Islet of Langerhans (tissue), 1 donor: ENCODE data around the gene LATS2.
"Not testable (repeated sequence)": the region's sequence is repeated elsewhere in the genome, so short reads cannot be mapped to it uniquely, and the experiment has no call there.

ENCODE experiments used
- FAIRE-seq: peaks from one replicate; lab custom pipeline; 2011; peaks lifted over from hg19 to GRCh38; lab: Jason Lieb, UNC

The LATS2 gene

GRCh38 chr13:20960663-20961309, 100.6 kb downstream of the LATS2 start:
- FAIRE-seq: no peak

- FAIRE-seq: not testable (repeated sequence)
Measured at GRCh38 chr13:20957049-20957620, 104.3 kb downstream of the LATS2 start.

DNA sequence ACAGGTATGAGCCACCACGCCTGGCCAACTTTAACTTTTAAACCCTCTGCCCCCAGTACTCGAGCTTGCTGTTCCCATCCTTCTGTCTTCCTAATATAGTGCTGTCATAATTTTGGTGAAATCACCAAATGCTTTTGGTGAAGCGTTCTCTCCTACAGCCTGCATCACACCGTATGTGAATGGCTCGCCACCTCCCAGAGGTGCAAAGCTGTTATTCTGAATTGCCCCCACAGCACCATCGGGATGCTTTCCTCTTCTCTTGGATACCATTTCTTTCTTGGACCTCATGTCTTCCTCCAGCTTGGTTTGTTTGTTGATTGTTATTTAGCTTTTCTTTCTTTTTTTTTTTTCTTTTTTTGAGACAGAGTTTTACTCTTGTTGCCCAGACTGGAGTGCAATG, 105.9 kb downstream of the LATS2 start:
- FAIRE-seq: no peak

GRCh38 chr13:20953245-20953931, 108.0 kb downstream of the LATS2 start:
- FAIRE-seq: no peak

DNA sequence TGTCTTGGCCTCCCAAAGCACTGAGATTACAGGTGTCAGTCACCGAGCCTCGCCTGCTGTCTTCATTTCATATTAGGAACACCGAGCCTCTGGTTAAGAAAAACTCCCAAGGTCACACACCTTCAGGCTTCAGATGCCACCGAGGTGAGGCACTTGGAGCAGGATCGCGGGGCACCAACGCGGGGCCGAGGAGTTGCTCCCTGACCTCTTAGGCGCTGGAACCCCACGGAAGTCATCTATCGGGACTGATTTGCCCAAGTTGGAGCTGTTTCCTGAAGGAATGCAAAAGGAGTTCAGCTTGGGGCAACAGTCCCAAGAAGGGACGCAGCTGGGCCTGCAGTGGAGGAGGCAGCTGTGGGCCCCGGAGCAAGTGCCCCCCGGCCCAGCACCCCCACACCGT, 108.5 kb downstream of the LATS2 start:
- FAIRE-seq: no peak

DNA sequence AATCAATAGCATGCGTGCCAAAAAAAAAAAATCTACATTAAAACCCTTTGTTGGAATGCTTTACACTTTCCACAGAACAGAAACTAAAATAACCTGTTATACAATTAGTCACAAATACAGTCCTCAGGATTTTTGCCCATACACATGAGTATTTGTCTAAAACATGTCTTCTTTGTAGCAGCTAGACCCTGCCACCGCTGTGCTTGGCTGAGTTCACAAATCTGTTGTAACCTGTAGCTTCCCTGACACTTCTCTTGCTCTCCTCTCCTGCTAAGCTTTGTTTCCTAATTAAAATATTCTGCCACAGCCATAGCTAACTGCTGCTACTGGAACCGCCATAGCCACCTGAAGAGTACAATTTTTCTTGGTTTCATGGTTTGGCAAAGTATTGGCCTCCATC, 113.4 kb downstream of the LATS2 start:
- not testable (repeated sequence) for FAIRE-seq

- no peak for FAIRE-seq
Measured at GRCh38 chr13:20945952-20946383, 115.4 kb downstream of the LATS2 start.

DNA sequence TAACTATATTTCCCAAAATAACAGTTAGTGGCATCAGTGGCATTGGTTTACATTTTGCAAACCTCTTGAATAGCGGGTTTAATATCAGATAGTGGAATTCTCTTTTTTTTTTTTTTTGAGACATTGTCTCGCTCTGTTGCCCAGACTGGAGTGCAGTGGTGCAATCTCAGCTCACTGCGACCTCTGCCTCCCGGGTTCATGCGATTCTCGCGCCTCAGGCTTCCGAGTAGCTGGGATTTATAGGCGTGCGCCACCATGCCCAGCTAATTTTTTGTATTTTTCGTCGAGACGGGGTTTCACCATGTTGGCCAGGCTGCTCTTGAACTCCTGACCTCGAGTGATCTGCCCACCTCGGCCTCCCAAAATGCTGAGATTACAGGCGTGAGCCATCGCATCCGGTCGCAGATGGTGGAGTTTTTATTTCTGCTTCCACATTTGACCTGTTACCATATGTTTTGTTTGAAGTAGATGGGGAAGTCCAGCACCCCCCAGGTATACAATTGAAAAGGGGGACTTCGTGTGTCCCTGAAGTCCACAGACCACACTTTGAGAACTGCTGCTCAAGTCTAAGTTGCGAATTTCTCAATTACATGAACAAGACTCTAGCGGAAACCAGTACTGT, 118.3 kb downstream of the LATS2 start:
- FAIRE-seq: no peak

DNA sequence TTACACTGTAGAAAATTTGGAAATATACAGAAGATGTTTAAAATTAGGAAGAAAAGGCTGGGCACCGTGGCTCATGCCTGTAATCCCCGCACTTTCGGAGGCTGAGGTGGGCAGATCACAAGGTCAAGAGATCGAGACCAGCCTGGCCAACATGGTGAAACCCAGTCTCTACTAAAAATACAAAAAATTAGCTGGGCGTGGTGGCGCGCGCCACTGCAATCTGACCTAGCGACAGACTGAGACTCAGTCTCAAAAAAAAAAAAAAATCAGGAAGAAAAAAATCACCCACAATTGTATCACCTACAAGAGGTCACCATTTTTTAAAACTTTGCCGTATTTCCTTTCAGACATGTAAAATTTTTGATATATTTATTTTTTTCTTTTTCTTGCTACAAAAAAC, 120.9 kb downstream of the LATS2 start:
- FAIRE-seq: not testable (repeated sequence)

- FAIRE-seq: no peak
Measured at GRCh38 chr13:20940083-20940482, 121.3 kb downstream of the LATS2 start.

DNA sequence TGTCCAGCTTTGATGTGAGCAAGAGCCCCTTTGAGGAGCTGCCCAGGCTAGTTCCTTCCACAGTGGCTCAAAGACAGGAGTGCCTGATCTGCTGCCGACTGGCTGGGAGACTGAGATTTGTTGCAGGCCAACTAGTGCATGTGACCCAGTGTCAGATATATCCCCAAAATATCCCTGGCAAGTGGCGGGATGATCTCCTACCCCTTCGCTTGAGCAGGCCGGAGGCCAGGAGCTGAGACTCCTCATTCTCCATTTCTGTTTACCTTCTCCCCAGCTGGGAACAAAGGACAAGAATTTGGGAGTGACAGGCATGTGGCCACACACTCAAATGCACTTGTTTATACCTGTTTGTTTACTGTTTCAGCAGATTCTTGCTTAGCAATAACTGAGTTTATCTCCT, 121.7 kb downstream of the LATS2 start:
- FAIRE-seq: no peak

GRCh38 chr13:20938302-20938701, 123.1 kb downstream of the LATS2 start:
- FAIRE-seq: no peak

- no peak for FAIRE-seq
Measured at GRCh38 chr13:20927596-20928257, 133.7 kb downstream of the LATS2 start.

- FAIRE-seq: not testable (repeated sequence)
Measured at GRCh38 chr13:20925395-20925790, 136.0 kb downstream of the LATS2 start.

- peak; percentile 82 for FAIRE-seq
Measured at GRCh38 chr13:20924758-20925394, 136.5 kb downstream of the LATS2 start.

GRCh38 chr13:20923272-20923671, 138.1 kb downstream of the LATS2 start:
- no peak for FAIRE-seq
